OCI-LY1 (cell line): Measurements from ENCODE around the gene L3MBTL2.

Source experiments
- EZH2 ChIP-seq: fragments of 200-600 bp; sonication (generic), shearing (Covaris generic); IDR thresholded peaks from 2 replicates; pipeline ENCODE4 v1.8.0; 2017; ENCODE audit warnings: borderline replicate concordance, mixed run types, mild to moderate bottlenecking, antibody characterized with exemption, low read length, moderate library complexity, mixed read lengths
- TF ChIP-seq, protein P1 (sequence below): fragments of 200-600 bp; sonication (generic), shearing (Covaris generic); IDR thresholded peaks from 2 replicates; pipeline ENCODE4 v1.5.1; 2017; ENCODE audit warnings: mild to moderate bottlenecking, antibody characterized with exemption, low read length, moderate library complexity, mixed read lengths

DNA sequence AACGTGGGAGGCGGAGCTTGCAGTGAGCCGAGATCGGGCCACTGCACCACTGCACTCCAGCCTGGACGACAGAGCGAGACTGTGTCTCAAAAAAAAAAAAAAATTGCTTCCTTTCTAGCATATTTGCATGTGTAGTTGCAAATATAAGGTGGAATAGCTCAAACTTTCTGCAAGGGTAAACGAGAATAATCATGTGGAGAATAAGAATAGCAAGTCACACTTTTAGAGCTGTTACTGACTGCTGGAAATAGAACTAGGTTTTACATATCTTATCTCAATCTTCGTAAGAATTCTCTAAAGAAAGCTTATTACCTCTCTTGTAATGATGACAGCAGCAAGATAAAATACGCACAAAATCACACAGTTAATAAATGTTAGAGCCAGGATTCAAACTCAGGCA lies 1.6 kb downstream of the L3MBTL2 start:
- TF ChIP-seq, protein P1, sequence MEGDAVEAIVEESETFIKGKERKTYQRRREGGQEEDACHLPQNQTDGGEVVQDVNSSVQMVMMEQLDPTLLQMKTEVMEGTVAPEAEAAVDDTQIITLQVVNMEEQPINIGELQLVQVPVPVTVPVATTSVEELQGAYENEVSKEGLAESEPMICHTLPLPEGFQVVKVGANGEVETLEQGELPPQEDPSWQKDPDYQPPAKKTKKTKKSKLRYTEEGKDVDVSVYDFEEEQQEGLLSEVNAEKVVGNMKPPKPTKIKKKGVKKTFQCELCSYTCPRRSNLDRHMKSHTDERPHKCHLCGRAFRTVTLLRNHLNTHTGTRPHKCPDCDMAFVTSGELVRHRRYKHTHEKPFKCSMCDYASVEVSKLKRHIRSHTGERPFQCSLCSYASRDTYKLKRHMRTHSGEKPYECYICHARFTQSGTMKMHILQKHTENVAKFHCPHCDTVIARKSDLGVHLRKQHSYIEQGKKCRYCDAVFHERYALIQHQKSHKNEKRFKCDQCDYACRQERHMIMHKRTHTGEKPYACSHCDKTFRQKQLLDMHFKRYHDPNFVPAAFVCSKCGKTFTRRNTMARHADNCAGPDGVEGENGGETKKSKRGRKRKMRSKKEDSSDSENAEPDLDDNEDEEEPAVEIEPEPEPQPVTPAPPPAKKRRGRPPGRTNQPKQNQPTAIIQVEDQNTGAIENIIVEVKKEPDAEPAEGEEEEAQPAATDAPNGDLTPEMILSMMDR: no peak
- TF ChIP-seq EZH2: no peak
